GM12873 (cell line): Measurements from ENCODE around the gene TARP.

Experiments
- CTCF ChIP-seq: IDR thresholded peaks from 2 replicates; pipeline ENCODE4 v1.5.1; 2012; ENCODE audit warnings: low read depth, mild to moderate bottlenecking, moderate library complexity, low read length, control low read depth; ENCODE audit not compliant: insufficient read depth; ENCODE audit errors: missing control alignments

TARP gene

GRCh38 chr7:38242814-38243213 is 30.6 kb downstream of the TARP start:
- no peak for TF ChIP-seq CTCF

- no peak for TF ChIP-seq CTCF
These were observed 32.4 kb downstream of the TARP start for GRCh38 chr7:38241071-38241470.

GRCh38 chr7:38235606-38236005 is 37.8 kb downstream of the TARP start:
- no peak for TF ChIP-seq CTCF

DNA sequence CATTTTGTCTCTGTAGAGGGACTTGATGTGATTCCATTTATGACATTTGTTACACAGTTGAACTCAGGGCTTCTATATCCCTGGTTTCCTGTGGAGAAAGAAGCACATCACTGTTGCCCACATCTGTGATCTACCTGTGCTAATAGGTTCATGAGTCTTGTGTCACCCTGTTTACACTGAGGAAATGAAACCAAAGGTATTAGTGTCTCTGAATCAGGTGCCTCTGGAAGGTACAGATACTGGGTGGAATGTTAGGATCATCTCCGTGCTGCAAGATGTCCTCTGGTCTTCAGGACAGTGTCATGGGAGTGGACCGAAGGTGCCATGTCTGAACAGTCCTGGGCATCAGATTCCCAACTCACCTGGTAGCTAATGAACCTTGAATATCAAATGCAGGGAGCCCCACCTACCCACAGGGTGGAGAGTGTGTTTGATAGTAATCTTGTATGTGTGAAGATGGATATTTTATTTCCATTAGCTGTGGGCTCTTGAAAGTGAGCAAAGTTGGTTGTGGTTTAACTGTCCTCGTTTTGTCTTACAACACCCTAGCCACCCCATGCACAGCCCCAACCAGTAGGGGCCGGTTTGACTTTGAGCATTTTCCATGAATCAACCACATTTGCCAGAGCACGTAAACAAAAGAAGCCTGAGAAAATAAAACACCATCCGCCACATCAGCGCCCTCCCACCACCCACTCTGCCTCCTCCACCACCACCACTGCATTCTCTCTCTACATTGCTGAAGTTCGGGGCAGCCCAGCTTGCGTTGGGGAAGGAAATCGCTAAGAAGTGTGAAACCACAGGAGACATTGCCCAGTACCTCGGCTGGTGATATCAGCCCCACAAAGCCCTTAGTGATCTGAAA is 40.7 kb downstream of the TARP start:
- TF ChIP-seq CTCF = no peak

DNA sequence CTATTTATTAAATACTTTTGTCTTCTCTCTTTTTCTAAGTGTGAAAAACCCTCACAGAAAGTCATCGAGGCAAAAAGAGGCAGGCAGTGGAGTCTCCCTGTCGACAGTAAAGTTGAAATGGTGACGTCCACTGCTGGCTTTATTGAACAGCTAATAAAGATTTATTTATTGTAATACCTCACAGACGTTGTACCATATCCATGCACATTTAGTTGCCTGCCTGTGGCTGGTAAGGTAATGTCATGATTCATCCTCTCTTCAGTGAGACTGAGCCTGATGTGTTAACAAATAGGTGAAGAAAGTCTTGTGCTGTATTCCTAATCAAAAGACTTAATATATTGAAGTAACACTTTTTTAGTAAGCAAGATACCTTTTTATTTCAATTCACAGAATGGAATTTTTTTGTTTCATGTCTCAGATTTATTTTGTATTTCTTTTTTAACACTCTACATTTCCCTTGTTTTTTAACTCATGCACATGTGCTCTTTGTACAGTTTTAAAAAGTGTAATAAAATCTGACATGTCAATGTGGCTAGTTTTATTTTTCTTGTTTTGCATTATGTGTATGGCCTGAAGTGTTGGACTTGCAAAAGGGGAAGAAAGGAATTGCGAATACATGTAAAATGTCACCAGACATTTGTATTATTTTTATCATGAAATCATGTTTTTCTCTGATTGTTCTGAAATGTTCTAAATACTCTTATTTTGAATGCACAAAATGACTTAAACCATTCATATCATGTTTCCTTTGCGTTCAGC is 43.4 kb downstream of the TARP start:
- no peak for TF ChIP-seq CTCF

GRCh38 chr7:38229386-38229785 is 44.0 kb downstream of the TARP start:
- no peak for TF ChIP-seq CTCF

GRCh38 chr7:38224392-38224791 is 49.0 kb downstream of the TARP start:
- TF ChIP-seq CTCF = no peak
